HG03060 (cell line): ENCODE results near the gene BANF2.

Experiments used
- ATAC-seq: cut with Tn5 transposase; IDR thresholded peaks from one replicate; pipeline ENCODE4 v1.9.1; 2021; ENCODE audit warnings: low read depth, moderate number of reproducible peaks; ENCODE audit not compliant: unreplicated experiment

The BANF2 gene

DNA sequence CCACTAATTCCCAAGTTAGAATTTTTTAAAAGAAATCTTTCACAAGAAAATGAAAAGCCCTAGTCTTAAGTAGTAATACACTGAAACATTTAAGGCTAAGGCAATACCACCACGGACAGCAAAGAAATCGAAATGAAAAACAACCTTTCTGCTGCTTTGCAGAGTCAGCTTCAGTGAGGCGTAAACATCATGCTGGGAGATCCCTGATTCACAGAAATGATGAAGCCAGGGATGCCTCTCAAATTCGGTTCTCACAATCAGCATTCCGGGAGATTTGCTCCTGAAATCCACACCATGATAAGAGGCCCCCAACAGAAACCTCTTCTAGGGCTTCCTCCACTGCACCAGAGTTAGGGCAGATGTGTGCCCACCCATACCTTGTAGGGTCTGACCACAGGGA is 36.3 kb upstream of the BANF2 start:
- no peak for ATAC-seq

DNA sequence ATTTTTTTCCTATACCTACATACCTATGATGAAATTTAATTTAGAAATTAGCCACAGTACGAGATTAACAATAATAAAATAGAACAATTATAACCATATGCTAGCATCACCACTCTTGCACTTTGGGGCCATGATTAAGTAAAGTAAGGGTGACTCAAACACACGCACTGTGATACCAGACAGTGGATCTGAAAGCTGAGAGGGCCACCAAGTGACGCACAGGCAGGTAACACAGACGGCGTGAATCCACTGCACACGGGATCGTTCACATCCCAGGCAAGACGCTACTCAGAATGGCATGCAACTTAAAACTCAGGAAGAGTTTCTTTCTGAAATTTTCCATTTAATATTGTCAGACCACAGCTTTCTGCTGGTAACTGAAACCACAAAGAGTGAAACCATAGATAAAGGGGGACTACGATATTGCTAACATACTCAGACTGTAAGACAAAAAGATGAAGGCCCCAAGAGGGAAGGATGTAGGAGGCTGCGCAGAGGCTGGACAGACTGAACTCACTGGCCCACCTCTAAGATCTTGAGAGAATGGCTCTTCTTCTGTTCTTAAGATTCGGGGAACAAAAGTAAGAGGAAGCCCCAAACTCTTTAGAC is 35.6 kb upstream of the BANF2 start:
- ATAC-seq: no peak

DNA sequence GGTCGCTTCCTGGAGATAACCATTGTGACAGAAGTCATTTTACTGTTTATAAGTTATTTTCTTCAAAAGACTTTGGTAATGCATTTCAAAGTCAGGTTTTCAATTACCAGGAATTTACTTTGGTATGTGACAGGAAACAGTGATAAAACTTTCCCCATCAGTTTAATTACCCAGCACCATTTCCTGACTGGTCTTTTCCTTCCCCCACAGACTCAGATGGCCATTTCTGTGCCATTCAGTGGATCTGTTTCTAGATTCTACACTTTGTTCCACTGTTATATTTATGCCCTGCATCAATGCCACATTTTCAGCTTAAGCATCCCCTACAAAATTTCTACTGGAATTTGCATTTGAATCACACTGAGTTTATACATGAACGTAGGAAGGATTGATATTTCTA is 34.0 kb upstream of the BANF2 start:
- ATAC-seq: no peak

DNA sequence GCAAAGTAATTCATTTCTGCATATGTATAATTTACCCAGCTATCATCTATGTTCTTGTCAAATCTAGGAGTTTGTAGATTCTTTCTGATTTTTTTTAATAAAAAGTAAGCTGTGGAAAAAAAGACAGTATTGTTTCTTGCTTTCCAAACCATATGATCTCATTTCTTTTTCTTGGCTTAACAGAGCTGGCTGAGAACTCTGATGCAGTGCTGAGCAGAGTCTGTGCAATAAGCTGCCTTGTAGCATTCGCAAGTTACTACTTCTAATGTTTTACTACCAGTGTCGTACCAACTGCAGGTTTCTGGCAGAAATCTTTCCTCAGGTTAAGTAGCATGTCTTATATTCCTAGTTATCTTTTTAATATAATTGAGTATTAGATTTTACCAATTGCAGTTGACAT is 33.3 kb upstream of the BANF2 start:
- ATAC-seq: no peak

DNA sequence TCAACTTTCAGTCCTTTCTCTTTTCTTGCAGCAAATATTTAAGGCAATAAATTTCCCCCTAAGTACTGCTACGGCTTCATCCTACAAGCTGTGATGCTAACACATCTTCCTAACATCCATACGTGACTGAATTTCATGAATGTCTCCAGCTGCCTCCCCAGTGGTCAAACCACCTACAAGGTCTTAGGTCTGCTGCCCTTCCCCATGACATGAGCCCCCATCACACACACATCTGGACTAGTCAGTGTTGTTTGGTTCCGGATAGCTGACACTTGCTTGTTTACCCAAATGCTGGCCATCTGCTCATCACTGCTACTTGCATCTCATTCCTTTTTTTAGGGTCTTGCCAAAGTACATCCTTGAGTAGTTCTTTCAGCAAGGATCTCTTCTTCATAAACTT is 32.3 kb upstream of the BANF2 start:
- no peak for ATAC-seq

DNA sequence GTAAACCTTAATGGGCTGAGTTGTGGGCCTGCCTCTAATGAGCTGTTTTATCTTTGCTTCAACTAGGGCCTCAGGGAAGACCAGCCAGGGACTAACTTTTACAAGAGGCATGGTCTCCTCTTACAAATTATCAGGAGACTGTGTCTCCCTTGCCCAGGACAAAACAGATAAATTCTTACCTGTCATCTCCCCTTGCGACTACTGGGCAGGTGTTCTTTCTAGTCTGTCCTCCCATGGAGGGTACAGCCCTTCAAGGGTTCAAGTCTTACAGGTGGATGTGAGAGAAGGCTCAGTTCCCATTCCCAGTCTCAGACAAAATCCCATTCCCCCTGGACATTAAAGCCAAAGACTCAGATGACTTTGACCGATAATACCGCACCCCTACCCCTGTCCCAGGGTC is 31.3 kb upstream of the BANF2 start:
- no peak for ATAC-seq

DNA sequence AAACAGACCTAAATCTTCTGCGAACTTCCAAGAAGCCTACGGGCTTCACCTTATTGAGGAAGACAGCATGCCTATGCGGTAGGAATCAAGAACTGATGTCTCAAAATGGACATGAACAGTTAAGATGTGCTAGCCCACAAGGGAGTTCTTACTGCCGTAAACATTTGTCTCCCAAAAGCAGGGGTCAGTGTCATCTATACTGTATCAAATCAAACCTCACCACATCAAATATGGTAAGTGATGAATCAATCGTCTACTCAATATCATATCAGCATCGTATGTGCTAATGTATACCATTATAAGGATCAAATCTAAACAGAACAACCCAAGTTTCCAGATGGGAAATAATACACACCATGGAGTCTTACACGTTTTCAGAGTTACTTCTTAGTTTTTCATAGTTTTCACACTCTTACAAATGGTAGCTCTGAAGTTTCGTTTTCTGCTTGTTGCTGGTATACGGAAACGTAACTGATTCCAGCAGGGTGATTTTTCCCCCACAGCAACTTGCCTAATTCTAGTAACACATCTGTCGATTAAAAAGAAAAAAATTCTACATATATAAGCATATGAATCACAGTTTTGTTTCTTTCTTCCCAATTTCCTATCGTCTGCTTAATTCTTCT is 30.3 kb upstream of the BANF2 start:
- no peak for ATAC-seq

DNA sequence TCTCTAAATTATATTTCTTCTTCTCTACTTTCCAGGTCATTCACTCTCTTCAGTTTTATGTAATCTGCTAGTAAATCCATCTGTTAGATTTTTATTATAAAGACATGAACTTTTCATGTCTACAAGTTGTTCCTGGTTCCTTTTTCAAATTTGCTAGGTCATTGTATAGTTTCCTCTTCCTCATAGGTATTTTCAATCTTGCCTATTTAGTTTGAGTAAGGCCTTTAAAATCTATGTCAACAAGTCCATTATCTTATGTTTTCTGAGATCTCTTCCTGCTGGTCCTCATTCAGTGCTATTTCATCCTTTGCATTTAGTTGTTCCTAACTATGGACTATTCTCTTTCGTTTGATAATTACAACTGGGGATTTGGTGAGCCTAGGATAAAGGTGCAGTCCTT is 28.8 kb upstream of the BANF2 start:
- no peak for ATAC-seq

DNA sequence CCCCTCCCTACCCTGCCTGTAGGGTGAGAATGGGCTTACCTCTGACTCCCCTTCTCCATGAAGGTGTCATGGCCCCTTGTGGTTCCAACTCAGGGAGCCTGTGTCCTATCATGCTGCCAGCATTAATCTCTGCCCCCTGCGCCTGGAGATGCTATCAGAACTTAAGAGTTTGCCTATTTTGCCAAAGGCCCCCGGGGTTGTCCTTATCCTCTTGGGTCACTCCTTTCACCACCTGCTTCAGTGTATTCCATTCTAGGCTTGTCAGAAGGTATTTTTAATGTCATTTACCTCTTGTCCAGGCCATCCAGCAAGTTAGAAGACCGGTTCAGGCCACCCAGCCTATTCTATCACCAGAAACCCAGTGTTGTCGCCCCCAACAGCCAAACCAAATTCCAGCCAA is 28.2 kb upstream of the BANF2 start:
- ATAC-seq: no peak

DNA sequence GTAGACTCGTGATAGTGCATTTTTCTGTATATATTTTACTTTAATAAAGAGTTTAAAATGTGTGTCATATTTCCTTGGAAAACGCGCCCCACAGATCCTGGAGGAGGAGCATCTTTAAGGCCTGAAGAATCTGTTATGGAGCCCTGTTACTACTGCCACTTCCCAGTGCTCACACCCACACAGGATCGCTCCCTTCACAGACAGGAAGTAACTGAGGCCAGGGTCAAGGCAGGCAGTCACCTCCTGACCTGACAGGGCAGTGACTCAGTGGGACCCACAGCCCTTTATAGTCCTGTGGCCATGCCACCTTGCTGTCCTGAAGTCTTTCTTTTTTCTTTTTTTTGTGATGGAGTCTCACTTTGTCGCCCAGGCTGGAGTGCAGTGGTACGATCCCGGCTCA is 26.7 kb upstream of the BANF2 start:
- no peak for ATAC-seq

DNA sequence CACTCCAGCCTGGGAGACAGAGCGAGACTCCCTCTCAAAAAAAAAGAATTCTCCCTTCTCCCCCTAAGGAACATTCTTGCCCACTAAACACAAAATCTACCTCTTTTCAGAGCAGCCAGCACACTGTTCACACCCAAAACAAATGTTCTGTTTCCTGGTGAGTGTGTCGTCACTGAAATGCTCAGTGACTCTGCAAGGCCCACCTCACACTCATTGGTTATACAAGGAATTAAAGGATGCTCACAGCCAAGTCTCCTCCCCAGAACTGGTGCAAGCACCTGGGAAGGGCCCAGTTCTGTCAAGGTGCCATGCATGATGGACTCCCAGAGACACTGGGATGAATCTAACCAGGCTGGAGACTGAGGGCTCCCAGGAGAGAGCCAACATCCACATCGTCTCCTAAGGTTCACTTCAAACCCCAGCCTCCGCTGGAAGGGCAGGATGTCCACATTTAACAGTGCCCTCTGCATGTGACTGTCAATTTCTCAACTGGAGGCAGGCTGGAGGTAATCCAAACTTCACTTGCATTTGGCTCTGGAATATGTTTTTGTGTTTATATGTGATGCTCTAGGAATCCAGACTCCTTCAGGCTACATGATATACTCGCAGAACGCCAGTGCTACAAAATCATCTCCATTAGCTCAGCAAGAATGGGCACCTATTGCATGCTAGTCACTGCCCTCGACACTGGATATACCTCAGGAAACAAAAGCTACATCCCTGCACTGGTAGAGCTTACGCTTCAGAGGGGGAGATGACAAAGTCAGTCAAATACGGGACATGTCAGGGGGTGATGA is 24.8 kb upstream of the BANF2 start:
- no peak for ATAC-seq

DNA sequence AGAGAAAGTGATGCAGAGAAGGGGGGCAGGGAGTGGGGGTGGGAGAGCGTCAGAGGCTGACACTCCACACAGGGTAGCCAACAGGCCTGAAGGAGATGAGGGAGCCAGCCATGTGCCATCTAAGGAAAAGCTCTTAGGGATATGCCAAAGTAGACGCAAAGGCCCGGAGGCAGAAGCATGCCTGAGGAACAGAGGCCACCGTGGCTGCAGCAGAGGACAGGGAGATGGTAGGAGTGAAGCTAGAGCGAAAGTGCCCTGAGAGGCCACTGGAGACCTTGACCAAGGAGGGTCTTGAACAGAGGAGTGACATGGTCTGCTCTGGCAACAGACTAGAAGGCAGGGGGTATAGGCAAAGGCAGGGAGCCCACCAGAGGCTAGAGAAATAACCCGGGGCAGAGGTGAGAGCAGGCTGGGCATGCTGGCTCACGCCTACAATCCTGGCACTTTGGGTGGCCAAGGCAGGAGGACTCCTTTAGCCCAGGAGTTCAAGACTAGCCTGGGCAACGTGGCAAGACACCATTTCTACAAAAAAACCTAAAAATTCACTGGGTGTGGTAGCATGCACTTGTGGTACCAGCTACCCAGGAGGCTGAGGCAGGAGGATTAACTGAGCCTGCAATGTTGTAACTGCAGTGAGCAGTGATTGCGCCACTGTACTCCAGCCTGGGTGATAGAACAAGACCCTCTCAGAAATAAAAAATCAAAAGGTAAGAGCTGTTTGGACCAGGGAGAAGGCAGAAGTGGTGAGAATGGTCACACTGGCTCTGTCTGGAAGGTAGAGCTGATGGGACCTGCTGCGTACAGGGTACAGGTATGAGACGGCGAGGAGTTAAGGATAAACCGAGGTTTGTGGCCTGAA is 24.0 kb upstream of the BANF2 start:
- ATAC-seq: no peak

DNA sequence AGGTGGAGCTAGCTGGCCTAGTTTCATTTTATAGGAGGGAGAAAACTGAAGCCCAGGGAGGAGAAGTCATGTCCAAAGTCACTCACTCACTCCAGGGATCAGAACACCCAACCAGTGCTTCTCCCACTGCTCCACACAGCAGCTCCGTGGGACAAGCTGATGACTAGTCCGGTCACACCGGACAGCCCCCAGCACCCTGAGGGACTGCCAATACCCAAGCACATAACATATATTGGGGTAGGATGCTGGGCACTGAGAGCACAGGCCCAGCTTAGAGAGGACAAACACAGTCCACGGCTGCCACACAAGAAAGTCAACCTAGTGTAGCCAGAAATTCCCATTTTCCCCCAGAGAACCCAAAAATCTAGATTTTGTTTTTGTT is 23.4 kb upstream of the BANF2 start:
- ATAC-seq: no peak

DNA sequence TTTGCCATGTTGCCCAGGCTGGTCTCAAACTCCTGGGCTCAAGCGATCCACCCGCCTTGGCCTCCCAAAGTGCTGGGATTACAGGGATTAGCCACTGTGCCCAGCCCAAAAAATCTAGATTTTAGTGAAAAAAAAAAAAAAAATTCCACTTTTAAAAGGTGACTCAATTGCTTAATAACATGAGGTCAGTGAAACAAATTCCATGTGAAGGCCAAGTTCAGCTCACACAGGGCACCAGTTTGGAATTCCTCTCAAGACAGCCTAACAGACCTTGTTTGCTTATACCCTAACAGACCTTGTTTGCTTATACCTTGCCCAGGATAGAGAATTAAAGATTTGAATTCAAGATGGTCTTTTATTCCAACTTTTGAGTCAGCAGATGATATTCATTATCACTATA is 22.8 kb upstream of the BANF2 start:
- no peak for ATAC-seq

DNA sequence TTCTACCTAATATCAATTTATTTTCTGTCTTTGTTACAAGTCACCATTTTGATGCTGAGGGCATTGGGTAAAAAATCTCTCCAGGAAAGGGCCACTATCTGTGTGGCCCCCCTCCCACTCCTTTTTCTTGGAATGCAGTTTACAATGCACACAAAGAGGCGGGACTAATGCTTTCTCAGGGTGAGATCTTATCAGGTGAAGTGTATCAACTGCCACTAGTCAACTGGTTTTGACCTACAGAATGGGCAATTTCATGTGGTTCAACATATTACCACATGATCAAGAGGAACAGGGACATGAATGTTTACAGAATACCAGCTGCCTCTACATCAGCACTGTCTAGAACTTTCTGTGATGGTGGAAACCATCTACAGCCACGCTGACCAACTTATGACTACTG is 21.5 kb upstream of the BANF2 start:
- ATAC-seq: no peak

DNA sequence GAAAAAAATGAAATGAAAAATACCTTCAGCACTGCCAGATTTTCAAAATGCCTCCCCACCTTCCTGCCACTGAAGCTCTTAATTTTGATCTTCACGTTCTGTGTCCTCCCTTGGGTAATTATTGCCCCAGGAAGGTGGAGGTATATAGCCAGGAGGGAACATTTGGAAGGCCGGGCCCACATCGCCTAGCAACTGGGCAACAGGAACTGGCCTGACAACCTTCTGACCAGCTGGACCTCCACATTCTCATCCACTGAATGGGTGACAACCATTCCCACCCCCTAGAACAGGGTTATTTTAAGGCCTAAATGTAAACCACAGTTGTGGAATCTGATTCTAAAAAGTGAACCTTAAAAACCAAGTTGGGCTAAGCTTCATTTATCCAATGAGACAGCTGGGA is 20.9 kb upstream of the BANF2 start:
- ATAC-seq: no peak

DNA sequence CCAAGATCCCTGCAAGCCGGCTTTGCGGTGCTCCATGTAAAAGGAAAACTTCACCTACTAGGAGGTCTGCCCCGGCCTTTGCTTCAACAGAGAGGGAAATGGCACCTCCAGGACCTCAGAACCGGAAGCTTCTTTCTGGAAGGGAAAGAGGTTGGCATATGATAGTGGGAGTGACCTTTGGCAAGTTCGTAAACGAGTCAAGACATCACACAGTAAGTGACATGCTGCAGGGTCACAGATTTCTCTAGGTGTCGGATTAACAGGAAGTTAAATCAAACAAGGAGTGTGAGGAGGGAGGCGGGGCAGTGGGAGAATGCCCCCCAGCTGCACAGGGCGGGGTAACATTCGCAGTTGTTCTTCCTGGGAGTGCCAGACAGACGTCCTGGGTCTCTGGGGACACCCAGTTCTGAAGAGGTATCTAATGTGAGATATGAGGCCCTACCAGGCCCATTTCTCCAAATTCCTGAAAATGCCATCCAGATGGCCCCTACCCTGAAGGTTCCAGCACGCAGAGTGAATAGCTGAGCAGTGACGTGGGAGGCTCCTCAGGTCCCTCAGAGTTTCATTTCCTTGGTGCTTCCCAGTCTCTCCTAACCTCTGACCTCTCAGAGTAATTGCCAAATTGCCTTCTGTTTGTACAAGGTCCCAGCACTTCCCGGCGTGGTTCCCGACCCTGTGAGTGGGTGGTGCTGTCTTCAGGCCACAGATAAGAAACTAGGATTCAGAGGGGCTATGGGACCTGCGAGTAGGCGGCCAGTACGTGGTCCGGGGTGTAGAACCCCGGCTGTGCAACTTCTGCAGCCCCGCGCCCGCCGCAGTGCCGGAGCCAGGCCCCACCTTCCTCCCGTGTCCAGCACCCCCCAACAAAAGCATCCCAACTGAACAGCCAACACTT is 19.6 kb upstream of the BANF2 start:
- ATAC-seq: no peak

DNA sequence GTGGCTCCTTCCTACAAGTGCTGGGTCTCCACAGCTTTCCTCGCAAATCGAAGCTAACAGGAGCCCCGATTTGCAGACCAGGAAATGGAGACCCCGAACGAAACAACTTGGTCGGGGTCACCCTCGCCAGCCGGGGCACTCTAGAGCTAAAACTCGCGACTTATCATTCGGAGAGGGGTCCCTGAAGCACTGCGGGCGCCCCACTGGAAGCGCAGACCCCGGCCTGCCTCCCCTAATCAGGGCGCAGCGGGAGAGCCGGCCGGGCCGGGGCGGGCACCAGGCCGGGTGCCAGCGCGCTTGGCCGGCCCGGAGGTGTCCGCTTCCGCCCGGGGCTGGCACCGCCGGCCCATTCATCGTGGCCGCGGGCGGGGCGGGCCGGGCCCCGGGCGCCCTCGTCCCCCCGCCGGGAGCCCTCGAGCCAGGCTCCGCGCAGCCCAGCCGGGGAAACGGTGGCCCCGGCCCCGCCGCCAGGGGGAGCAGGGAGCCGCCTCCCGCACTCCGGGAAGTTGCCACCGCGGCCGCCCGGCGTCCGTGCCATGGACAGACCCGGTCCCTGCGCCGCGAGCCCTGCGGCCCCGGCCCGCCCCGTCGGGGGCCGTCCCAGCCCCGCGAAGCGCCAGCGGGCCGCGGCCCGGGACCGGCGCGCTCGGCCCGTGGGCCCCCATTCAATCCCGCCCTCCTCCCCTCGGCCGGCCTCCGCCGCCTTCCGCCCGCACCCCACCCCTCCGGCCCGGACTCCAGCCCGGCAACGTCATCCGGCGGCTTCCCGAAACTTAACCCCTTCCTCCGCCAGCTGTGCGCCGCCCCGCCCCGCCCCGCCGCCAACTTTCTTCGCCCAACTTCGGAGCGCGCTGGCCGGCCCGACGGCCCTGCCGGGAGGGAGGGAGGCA is 18.7 kb upstream of the BANF2 start:
- ATAC-seq: no peak

DNA sequence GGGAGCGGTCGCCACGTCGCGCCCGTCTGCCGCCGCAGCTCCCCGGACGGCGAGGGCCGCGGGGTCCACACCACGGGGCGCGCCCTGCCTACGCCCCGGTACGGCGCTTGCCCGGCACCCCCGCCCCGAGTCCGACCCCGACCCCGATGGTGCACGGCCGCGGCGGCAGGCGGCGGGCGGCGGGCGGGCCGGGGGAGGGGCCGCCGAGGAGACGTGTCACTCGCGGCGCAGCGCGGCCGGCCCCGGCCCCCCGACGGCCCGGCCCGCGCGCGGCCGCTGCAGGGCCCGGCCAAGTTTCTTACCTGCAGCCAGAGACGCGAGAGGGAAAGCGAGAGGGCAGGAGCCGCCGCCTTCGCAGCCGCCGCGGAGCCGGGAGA is 18.1 kb upstream of the BANF2 start:
- peak; percentile 11 for ATAC-seq
